ENCODE measurements around the gene ABHD16A. TPM values are rescaled to one million over a fixed set of nuclear protein-coding genes. Genes with fewer than 3 reads are reported as not detected.

Gene ABHD16A
- total RNA-seq, 1 donor from 2014 or later, result 54.7 TPM

DNA sequence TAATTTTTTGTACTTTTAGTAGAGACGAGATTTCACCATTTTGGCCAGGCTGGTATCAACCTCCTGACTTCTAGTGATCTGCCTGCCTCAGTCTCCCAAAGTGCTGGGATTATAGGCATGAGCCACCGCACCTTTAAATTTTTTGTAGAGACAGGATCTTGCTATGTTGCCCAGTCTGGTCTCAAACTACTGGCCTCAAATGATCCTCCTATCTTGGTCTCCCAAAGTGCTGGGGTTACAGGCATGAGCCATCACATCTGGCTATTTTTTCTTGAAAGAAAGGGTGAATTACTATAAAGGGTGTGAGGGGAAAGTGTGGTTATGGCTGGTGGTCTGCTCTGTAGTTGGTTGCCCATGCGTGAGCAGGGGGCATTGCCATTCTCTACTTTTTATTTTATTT is 5.1 kb upstream of the ABHD16A start:
- H3K27me3 Mint-ChIP-seq (ENCODE audit: unreplicated experiment), result peaks cover 3% of the 10 kb centered on the region
- TF ChIP-seq, protein P1, sequence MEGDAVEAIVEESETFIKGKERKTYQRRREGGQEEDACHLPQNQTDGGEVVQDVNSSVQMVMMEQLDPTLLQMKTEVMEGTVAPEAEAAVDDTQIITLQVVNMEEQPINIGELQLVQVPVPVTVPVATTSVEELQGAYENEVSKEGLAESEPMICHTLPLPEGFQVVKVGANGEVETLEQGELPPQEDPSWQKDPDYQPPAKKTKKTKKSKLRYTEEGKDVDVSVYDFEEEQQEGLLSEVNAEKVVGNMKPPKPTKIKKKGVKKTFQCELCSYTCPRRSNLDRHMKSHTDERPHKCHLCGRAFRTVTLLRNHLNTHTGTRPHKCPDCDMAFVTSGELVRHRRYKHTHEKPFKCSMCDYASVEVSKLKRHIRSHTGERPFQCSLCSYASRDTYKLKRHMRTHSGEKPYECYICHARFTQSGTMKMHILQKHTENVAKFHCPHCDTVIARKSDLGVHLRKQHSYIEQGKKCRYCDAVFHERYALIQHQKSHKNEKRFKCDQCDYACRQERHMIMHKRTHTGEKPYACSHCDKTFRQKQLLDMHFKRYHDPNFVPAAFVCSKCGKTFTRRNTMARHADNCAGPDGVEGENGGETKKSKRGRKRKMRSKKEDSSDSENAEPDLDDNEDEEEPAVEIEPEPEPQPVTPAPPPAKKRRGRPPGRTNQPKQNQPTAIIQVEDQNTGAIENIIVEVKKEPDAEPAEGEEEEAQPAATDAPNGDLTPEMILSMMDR (IDR thresholded peaks at IDR 0.05; ENCODE audit: unreplicated experiment), result no peak
- no peaks in the 10 kb centered on the region for H3K4me1 Mint-ChIP-seq (ENCODE audit: unreplicated experiment)
- no peak overlapping the region for H3K4me3 Mint-ChIP-seq (ENCODE audit: unreplicated experiment)
- DNase-seq (ENCODE audit: low spot score), result no peak
- H3K36me3 Mint-ChIP-seq (ENCODE audit: low read depth, unreplicated experiment), result no peaks in the 10 kb centered on the region
- H3K9me3 Mint-ChIP-seq (ENCODE audit: unreplicated experiment), result no peaks in the 10 kb centered on the region
- H3K27ac Mint-ChIP-seq (ENCODE audit: unreplicated experiment), result no peak overlapping the region

DNA sequence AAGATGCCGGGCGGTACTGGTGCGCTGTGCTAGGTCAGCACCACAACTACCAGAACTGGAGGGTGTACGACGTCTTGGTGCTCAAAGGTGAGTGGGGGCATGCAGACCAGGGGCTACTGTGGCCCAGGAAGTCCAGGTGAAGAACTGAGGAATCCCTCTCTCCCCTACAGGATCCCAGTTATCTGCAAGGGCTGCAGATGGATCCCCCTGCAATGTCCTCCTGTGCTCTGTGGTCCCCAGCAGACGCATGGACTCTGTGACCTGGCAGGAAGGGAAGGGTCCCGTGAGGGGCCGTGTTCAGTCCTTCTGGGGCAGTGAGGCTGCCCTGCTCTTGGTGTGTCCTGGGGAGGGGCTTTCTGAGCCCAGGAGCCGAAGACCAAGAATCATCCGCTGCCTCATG is 4.6 kb upstream of the ABHD16A start:
- Mint-ChIP-seq H3K4me3 (ENCODE audit: unreplicated experiment) (no peak overlapping the region), H3K36me3 (ENCODE audit: low read depth, unreplicated experiment) (no peaks in the 10 kb centered on the region), H3K4me1 (ENCODE audit: unreplicated experiment) (peaks cover 1% of the 10 kb centered on the region), H3K27me3 (ENCODE audit: unreplicated experiment) (peaks cover 4% of the 10 kb centered on the region), H3K9me3 (ENCODE audit: unreplicated experiment) (no peaks in the 10 kb centered on the region), H3K27ac (ENCODE audit: unreplicated experiment) (no peak overlapping the region)
- no peak for DNase-seq (ENCODE audit: low spot score)
- TF ChIP-seq, protein P1 (IDR thresholded peaks at IDR 0.05; ENCODE audit: unreplicated experiment), result no peak

DNA sequence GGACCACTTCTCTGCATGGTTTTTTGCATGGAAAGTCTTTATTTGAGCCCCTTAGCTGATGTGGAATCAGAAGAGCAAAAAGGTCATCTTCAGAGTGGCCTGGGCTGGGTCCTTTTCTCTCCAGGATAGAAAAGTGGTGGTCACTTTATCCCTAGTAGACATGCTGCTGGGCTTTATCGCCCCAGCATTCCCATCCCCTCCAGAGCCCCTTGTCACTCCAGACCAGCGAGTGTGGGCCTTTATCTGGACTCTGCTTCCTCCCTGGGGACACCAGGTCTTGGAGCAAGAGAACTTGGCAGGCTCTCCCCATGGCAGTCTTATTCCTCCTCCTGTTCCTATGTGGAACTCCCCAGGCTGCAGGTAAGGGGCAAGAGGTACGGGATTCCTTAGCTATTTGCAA is 3.5 kb upstream of the ABHD16A start, which contains the start of gene LY6G6F:
Gene LY6G6F (plus strand): TSS at position 268 of the 400 bp plus-strand sequence. CDS start 41 bp downstream, at position 309.
- no peak for DNase-seq (ENCODE audit: low spot score)
- Mint-ChIP-seq H3K4me1 (ENCODE audit: unreplicated experiment) (peaks cover 12% of the 10 kb centered on the region), H3K36me3 (ENCODE audit: low read depth, unreplicated experiment) (no peaks in the 10 kb centered on the region), H3K4me3 (ENCODE audit: unreplicated experiment) (no peak within 1 kb of the TSS), H3K27ac (ENCODE audit: unreplicated experiment) (no peak within 1 kb of the TSS), H3K27me3 (ENCODE audit: unreplicated experiment) (peaks cover 6% of the 10 kb centered on the region), H3K9me3 (ENCODE audit: unreplicated experiment) (no peaks in the 10 kb centered on the region)
- TF ChIP-seq, protein P1 (IDR thresholded peaks at IDR 0.05; ENCODE audit: unreplicated experiment), result no peak

DNA sequence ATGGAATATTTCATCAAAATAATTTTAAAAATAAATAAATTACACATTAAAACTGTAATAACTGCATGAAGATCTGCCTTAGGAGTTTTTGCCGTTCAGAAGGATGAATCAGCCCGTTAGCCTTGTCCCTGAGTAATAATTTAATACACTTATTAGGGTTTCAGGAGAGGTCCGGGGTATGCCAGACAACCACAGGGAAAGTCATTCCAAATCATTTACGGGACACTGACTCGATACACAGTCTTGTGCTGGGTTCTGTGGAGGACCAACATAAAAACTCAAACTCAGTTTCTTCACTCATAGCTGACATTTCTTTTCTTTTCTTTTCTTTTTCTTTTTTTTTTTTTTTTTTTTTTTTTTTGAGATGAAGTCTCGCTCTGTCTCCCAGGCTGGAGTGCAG is 2.8 kb upstream of the ABHD16A start:
- Mint-ChIP-seq H3K9me3 (ENCODE audit: unreplicated experiment) (no peaks in the 10 kb centered on the region), H3K4me3 (ENCODE audit: unreplicated experiment) (no peak overlapping the region), H3K27ac (ENCODE audit: unreplicated experiment) (no peak overlapping the region), H3K4me1 (ENCODE audit: unreplicated experiment) (peaks cover 18% of the 10 kb centered on the region), H3K27me3 (ENCODE audit: unreplicated experiment) (peaks cover 6% of the 10 kb centered on the region), H3K36me3 (ENCODE audit: low read depth, unreplicated experiment) (no peaks in the 10 kb centered on the region)
- TF ChIP-seq, protein P1 (IDR thresholded peaks at IDR 0.05; ENCODE audit: unreplicated experiment), result no peak
- no peak for DNase-seq (ENCODE audit: low spot score)

DNA sequence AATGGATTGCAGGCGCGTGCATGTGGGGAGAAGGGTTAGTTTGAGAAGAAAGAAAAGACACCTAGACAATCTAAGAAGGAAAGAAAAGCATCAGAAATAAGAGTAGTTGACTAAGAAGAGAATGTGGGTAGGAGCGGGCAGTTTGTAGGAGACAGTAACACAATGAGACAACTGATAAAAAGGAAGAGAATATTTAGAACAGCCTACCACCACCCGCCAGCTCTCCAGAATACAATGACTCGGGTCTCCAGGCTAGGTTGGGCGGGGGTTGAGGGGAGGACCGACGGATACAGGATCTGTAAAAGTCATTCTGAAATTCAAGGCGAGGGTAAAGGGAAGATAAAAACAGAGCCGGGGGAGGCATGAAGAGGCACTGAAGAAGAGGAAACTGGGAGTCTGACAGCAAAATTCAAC is 712 bp downstream of the ABHD16A start:
- H3K27me3 Mint-ChIP-seq (ENCODE audit: unreplicated experiment), result peaks cover 6% of the 10 kb centered on the region
- TF ChIP-seq, protein P1 (IDR thresholded peaks at IDR 0.05; ENCODE audit: unreplicated experiment), result no peak
- H3K9me3 Mint-ChIP-seq (ENCODE audit: unreplicated experiment), result no peaks in the 10 kb centered on the region
- DNase-seq (ENCODE audit: low spot score), result peak; percentile 25
- H3K27ac Mint-ChIP-seq (ENCODE audit: unreplicated experiment), result peak overlapping the region; percentile 98
- H3K4me1 Mint-ChIP-seq (ENCODE audit: unreplicated experiment), result peaks cover 26% of the 10 kb centered on the region
- no peaks in the 10 kb centered on the region for H3K36me3 Mint-ChIP-seq (ENCODE audit: low read depth, unreplicated experiment)
- H3K4me3 Mint-ChIP-seq (ENCODE audit: unreplicated experiment), result peak overlapping the region; percentile 99
